Caco-2 (cell line): Measurements from ENCODE around the gene CAPN2. TPM values are rescaled to one million over a fixed set of nuclear protein-coding genes. Genes with fewer than 3 reads are reported as not detected.

Experiments used
- BruUV-seq: library from RNA; stranded (reverse); fragments of 400-500 nt; replicated peaks from 2 replicates; lab custom pipeline; 2021; lab: Mats Ljungman, UMichigan
- CTCF ChIA-PET: fragments of 300-600 bp; sonication (Branson Sonifier 250); formaldehyde crosslinking; loops from one replicate; lab custom pipeline; 2022; ENCODE audit warnings: antibody characterized with exemption; lab: Charles Lee
- POLR2A ChIA-PET: fragments of 300-600 bp; sonication (Branson Sonifier 250); formaldehyde crosslinking; loops from one replicate; lab custom pipeline; 2022; ENCODE audit warnings: antibody characterized with exemption; lab: Charles Lee
- DNase-seq, 2 experiments: peaks; one replicate each; pipeline versions ENCODE4 v3.0.0 to v3.0.0-alpha.2; 2020 to 2022
- H3K27me3 ChIP-seq: replicated peaks from 2 replicates; pipeline ENCODE4 v1.6.0; 2011; ENCODE audit warnings: low read length; ENCODE audit not compliant: control insufficient read depth, insufficient read depth
- H3K36me3 ChIP-seq: 2 replicates; pipeline ENCODE4 v1.5.1; 2011; ENCODE audit warnings: low read length; ENCODE audit not compliant: control insufficient read depth, insufficient read depth
- H3K4me1 ChIP-seq: fragments of 250-450 bp; sonication (Bioruptor Pico); 2 replicates; pipeline ENCODE4 v1.5.1; 2020; ENCODE audit warnings: mild to moderate bottlenecking
- H3K4me3 ChIP-seq: 2 replicates; pipeline ENCODE4 v1.5.1; 2011; ENCODE audit warnings: low read depth, mild to moderate bottlenecking, control low read depth, low read length
- H3K9me3 ChIP-seq: fragments of 250-450 bp; sonication (Bioruptor Pico); 2 replicates; pipeline ENCODE4 v1.5.1; 2020; ENCODE audit warnings: mild to moderate bottlenecking, moderate library complexity
- H3K27ac Mint-ChIP-seq: one replicate; pipeline ENCODE4 v1.8.0; 2022; ENCODE audit warnings: mixed read lengths; ENCODE audit not compliant: unreplicated experiment
- H3K27me3 Mint-ChIP-seq: one replicate; pipeline ENCODE4 v1.8.0; 2022; ENCODE audit warnings: mixed read lengths; ENCODE audit not compliant: insufficient read depth, unreplicated experiment
- H3K36me3 Mint-ChIP-seq: one replicate; pipeline ENCODE4 v1.8.0; 2022; ENCODE audit warnings: mild to moderate bottlenecking, mixed read lengths; ENCODE audit not compliant: insufficient read depth, unreplicated experiment
- H3K4me1 Mint-ChIP-seq: one replicate; pipeline ENCODE4 v1.8.0; 2022; ENCODE audit warnings: low read depth, mixed read lengths; ENCODE audit not compliant: unreplicated experiment
- H3K4me3 Mint-ChIP-seq: one replicate; pipeline ENCODE4 v1.8.0; 2022; ENCODE audit warnings: mild to moderate bottlenecking, moderate library complexity, mixed read lengths; ENCODE audit not compliant: unreplicated experiment
- H3K9me3 Mint-ChIP-seq: one replicate; pipeline ENCODE4 v1.8.0; 2022; ENCODE audit warnings: mixed read lengths; ENCODE audit not compliant: unreplicated experiment
- CTCF ChIP-seq, 2 experiments: fragments of 200-600 bp in 1 of 2; IDR thresholded peaks; 1 replicate in 1 of 2; 2 replicates in 1 of 2; pipeline versions ENCODE4 v1.5.1 to v1.8.0; 2011 to 2022; ENCODE audit warnings: antibody characterized with exemption in 1 of 2, control low read depth in 1 of 2, inconsistent platforms in 1 of 2, low read depth in 1 of 2, low read length in 1 of 2, mild to moderate bottlenecking in 1 of 2, moderate library complexity in 1 of 2; ENCODE audit not compliant: insufficient read depth in 1 of 2, severe bottlenecking in 1 of 2, unreplicated experiment in 1 of 2
- intact Hi-C: fragments of 100-400 bp; cut with micrococcal nuclease; formaldehyde crosslinking; loops from one replicate; pipeline ENCODE4 v1.10.0; 2022; ENCODE audit not compliant: unreplicated experiment
- total RNA-seq: library from RNA; stranded (reverse); gene quantifications from 2 replicates; pipeline ENCODE4 v1.2.3, GENCODE V29; 2022

The CAPN2 gene
- total RNA-seq, 1 experiment from 2014 or later, result 157 TPM

GRCh38 chr1:223772771-223773160, 60.4 kb downstream of the CAPN2 start:
- H3K4me1 Mint-ChIP-seq, result peaks cover 60% of the 10 kb centered on the region
- peaks cover 10% of the 10 kb centered on the region for H3K36me3 ChIP-seq
- H3K4me1 ChIP-seq, result peaks cover 61% of the 10 kb centered on the region
- H3K9me3 ChIP-seq, result no peaks in the 10 kb centered on the region
- H3K27me3 Mint-ChIP-seq, result no peaks in the 10 kb centered on the region
- TF ChIP-seq CTCF (IDR thresholded peaks at IDR 0.05; ENCODE audit: insufficient read depth in 1 of 2, low read depth in 1 of 2, low read length in 1 of 2, severe bottlenecking in 1 of 2, unreplicated experiment in 1 of 2), result no peak
- no peaks in the 10 kb centered on the region for H3K27me3 ChIP-seq
- ChIA-PET CTCF (no interaction called here), POLR2A (interaction anchor here (0.6 kb wide), 1 partner anchor 488 kb away, joined by 8 read pairs; no protein-coding TSS in a partner anchor)
- H3K9me3 Mint-ChIP-seq, result no peaks in the 10 kb centered on the region
- BruUV-seq, result no TSS peak
- H3K4me3 Mint-ChIP-seq, result peak overlapping the region; percentile 56
- H3K4me3 ChIP-seq, result no peak overlapping the region
- peaks cover 95% of the 10 kb centered on the region for H3K36me3 Mint-ChIP-seq
- H3K27ac Mint-ChIP-seq, result peak overlapping the region; percentile 88
- intact Hi-C loops, result loop anchor here (2.0 kb wide), 1 partner anchor 74 kb away; no protein-coding TSS in a partner anchor
- no peak for DNase-seq

GRCh38 chr1:223774134-223774814, 61.9 kb downstream of the CAPN2 start:
- BruUV-seq, result no TSS peak
- DNase-seq, result no peak
- POLR2A ChIA-PET, result no interaction called here

GRCh38 chr1:223775054-223775453, 62.7 kb downstream of the CAPN2 start:
- ChIA-PET POLR2A (no interaction called here), CTCF (interaction anchor here (0.6 kb wide), 1 partner anchor 521 kb away, joined by 10 read pairs; no protein-coding TSS in a partner anchor)
- H3K9me3 Mint-ChIP-seq, result no peaks in the 10 kb centered on the region
- peaks cover 60% of the 10 kb centered on the region for H3K4me1 ChIP-seq
- intact Hi-C loops, result no loop called here
- no peak for DNase-seq
- H3K4me1 Mint-ChIP-seq, result peaks cover 52% of the 10 kb centered on the region
- TF ChIP-seq CTCF (IDR thresholded peaks at IDR 0.05; ENCODE audit: insufficient read depth in 1 of 2, low read depth in 1 of 2, low read length in 1 of 2, severe bottlenecking in 1 of 2, unreplicated experiment in 1 of 2), result no peak
- H3K9me3 ChIP-seq, result no peaks in the 10 kb centered on the region
- peaks cover 9% of the 10 kb centered on the region for H3K36me3 ChIP-seq
- no peaks in the 10 kb centered on the region for H3K27me3 ChIP-seq
- peaks cover 91% of the 10 kb centered on the region for H3K36me3 Mint-ChIP-seq
- no peak overlapping the region for H3K4me3 ChIP-seq
- no peak overlapping the region for H3K4me3 Mint-ChIP-seq
- BruUV-seq, result no TSS peak
- no peaks in the 10 kb centered on the region for H3K27me3 Mint-ChIP-seq
- H3K27ac Mint-ChIP-seq, result no peak overlapping the region

More at GRCh38 chr1:223774134-223774814, 61.9 kb downstream of the CAPN2 start:
- Histone ChIP-seq H3K27me3 (no peaks in the 10 kb centered on the region), H3K4me1 (peaks cover 65% of the 10 kb centered on the region), H3K36me3 (peaks cover 13% of the 10 kb centered on the region), H3K4me3 (no peak overlapping the region), H3K9me3 (no peaks in the 10 kb centered on the region)
- H3K9me3 Mint-ChIP-seq, result no peaks in the 10 kb centered on the region
- H3K27me3 Mint-ChIP-seq, result no peaks in the 10 kb centered on the region
- peaks cover 60% of the 10 kb centered on the region for H3K4me1 Mint-ChIP-seq
- H3K27ac Mint-ChIP-seq, result no peak overlapping the region
- intact Hi-C loops, result no loop called here
- peaks cover 97% of the 10 kb centered on the region for H3K36me3 Mint-ChIP-seq
- H3K4me3 Mint-ChIP-seq, result peak overlapping the region; percentile 22
- CTCF ChIA-PET, result no interaction called here
- no peak for TF ChIP-seq CTCF (IDR thresholded peaks at IDR 0.05; ENCODE audit: insufficient read depth in 1 of 2, low read depth in 1 of 2, low read length in 1 of 2, severe bottlenecking in 1 of 2, unreplicated experiment in 1 of 2)
